ENCODE measurements around the gene LPCAT1.

The LPCAT1 gene

GRCh38 chr5:1504069-1504595 lies 19.6 kb downstream of the LPCAT1 start:
- no peak overlapping the region for H3K4me3 ChIP-seq (ENCODE audit: low read length)
- DNase-seq (ENCODE audit: low read depth): no peak
- TF ChIP-seq CTCF (conservative IDR thresholded peaks at IDR 0.05; ENCODE audit: low read length): no peak

GRCh38 chr5:1503241-1504068 lies 20.3 kb downstream of the LPCAT1 start:
- TF ChIP-seq CTCF (conservative IDR thresholded peaks at IDR 0.05; ENCODE audit: low read length): no peak
- DNase-seq (ENCODE audit: low read depth): no peak
- H3K4me3 ChIP-seq (ENCODE audit: low read length): no peak overlapping the region

- H3K4me3 ChIP-seq (ENCODE audit: low read length): no peak overlapping the region
- no peak for DNase-seq (ENCODE audit: low read depth)
- no peak for TF ChIP-seq CTCF (conservative IDR thresholded peaks at IDR 0.05; ENCODE audit: low read length)
Measured at GRCh38 chr5:1502737-1503120, 21.0 kb downstream of the LPCAT1 start.

GRCh38 chr5:1502046-1502736 lies 21.6 kb downstream of the LPCAT1 start:
- H3K4me3 ChIP-seq (ENCODE audit: low read length): no peak overlapping the region
- DNase-seq (ENCODE audit: low read depth): no peak
- TF ChIP-seq CTCF (conservative IDR thresholded peaks at IDR 0.05; ENCODE audit: low read length): no peak

- DNase-seq (ENCODE audit: low read depth): no peak
- no peak overlapping the region for H3K4me3 ChIP-seq (ENCODE audit: low read length)
Measured at GRCh38 chr5:1501372-1502045, 22.3 kb downstream of the LPCAT1 start.

More at GRCh38 chr5:1501372-1502045, 22.3 kb downstream of the LPCAT1 start:
- TF ChIP-seq CTCF (conservative IDR thresholded peaks at IDR 0.05; ENCODE audit: low read length): no peak
